PC-3 (cell line): Measurements from ENCODE around the gene TRMT10B. TPM values are rescaled to one million over a fixed set of nuclear protein-coding genes. Genes with fewer than 3 reads are reported as not detected.

Source experiments
- ATAC-seq: fragments of 200-7000 bp; cut with Tn5 transposase; 2 replicates; pipeline ENCODE4 v1.9.1; 2020; ENCODE audit warnings: mild to moderate bottlenecking, moderate library complexity
- BruUV-seq: library from RNA; stranded (reverse); fragments of 400-500 nt; replicated peaks from 2 replicates; lab custom pipeline; 2021; lab: Mats Ljungman, UMichigan
- CTCF ChIA-PET: fragments of 300-600 bp; sonication (Branson Sonifier 250); formaldehyde crosslinking; loops from one replicate; lab custom pipeline; 2022; ENCODE audit warnings: antibody characterized with exemption; lab: Charles Lee
- POLR2A ChIA-PET: fragments of 300-600 bp; sonication (Branson Sonifier 250); formaldehyde crosslinking; loops from one replicate; lab custom pipeline; 2022; ENCODE audit warnings: antibody characterized with exemption; ENCODE audit not compliant: unreplicated experiment; lab: Charles Lee
- DNase-seq: peaks from one replicate; pipeline ENCODE4 v3.0.0-alpha.2; 2015
- H2AFZ ChIP-seq: fragments of 300-600 bp; sonication (generic); 2 replicates; pipeline ENCODE4 v1.6.0; 2016; ENCODE audit warnings: antibody characterized with exemption, low read length
- H3F3A ChIP-seq: fragments of 300-600 bp; sonication (generic); one replicate; pipeline ENCODE4 v1.6.0; 2017; ENCODE audit warnings: antibody characterized with exemption, low read length, control low read depth, mild to moderate bottlenecking; ENCODE audit not compliant: unreplicated experiment
- H3K27ac ChIP-seq: fragments of 300-600 bp; sonication (generic); 2 replicates; pipeline ENCODE4 v1.5.1; 2016; ENCODE audit warnings: mild to moderate bottlenecking, low read length
- H3K27me3 ChIP-seq: fragments of 300-600 bp; sonication (generic); 2 replicates; pipeline ENCODE4 v1.6.1; 2016; ENCODE audit warnings: low read length, mixed read lengths
- H3K36me3 ChIP-seq: fragments of 300-600 bp; sonication (generic); 2 replicates; pipeline ENCODE4 v1.6.1; 2016; ENCODE audit warnings: low read depth, mixed run types, low read length, mixed read lengths
- H3K4me1 ChIP-seq: fragments of 300-600 bp; sonication (generic); 2 replicates; pipeline ENCODE4 v1.5.1; 2016; ENCODE audit warnings: low read length; ENCODE audit not compliant: insufficient read depth
- H3K4me2 ChIP-seq: fragments of 300-600 bp; sonication (generic); 2 replicates; pipeline ENCODE4 v1.6.0; 2016; ENCODE audit warnings: low read length
- H3K4me3 ChIP-seq: fragments of 300-600 bp; sonication (generic); 2 replicates; pipeline ENCODE4 v1.5.1; 2016; ENCODE audit warnings: mild to moderate bottlenecking, low read length, mixed read lengths
- H3K79me2 ChIP-seq: fragments of 300-600 bp; sonication (generic); 2 replicates; pipeline ENCODE4 v1.6.1; 2017; ENCODE audit warnings: low read length, mixed read lengths
- H3K9ac ChIP-seq: fragments of 300-600 bp; sonication (generic); 2 replicates; pipeline ENCODE4 v1.6.0; 2016; ENCODE audit warnings: mild to moderate bottlenecking, low read length
- H3K9me2 ChIP-seq: fragments of 300-600 bp; sonication (generic); replicated peaks from 2 replicates; pipeline ENCODE4 v1.6.1; 2016; ENCODE audit warnings: mixed run types, low read length, mixed read lengths
- H3K9me3 ChIP-seq: fragments of 300-600 bp; sonication (generic); 2 replicates; pipeline ENCODE4 v1.6.1; 2016; ENCODE audit warnings: low read length, mixed read lengths
- H4K20me1 ChIP-seq: fragments of 300-600 bp; sonication (generic); 2 replicates; pipeline ENCODE4 v1.6.1; 2016; ENCODE audit warnings: low read length, mixed read lengths
- CTCF ChIP-seq: fragments of 300-600 bp; sonication (generic); conservative IDR thresholded peaks from 2 replicates; pipeline ENCODE4 v1.5.1; 2017; ENCODE audit warnings: antibody characterized with exemption, low read depth, mild to moderate bottlenecking, low read length
- EZH2 ChIP-seq: fragments of 300-600 bp; sonication (generic); IDR thresholded peaks from one replicate; pipeline ENCODE4 v1.6.1; 2017; ENCODE audit warnings: antibody characterized with exemption, mild to moderate bottlenecking, low read length; ENCODE audit not compliant: unreplicated experiment
- EZH2phosphoT487 ChIP-seq: fragments of 300-600 bp; sonication (generic); IDR thresholded peaks from 2 replicates; pipeline ENCODE4 v1.6.1; 2018; ENCODE audit warnings: mild to moderate bottlenecking, antibody characterized with exemption, low read length, borderline replicate concordance
- intact Hi-C: fragments of 100-400 bp; cut with micrococcal nuclease; formaldehyde crosslinking; loops from 2 replicates; pipeline ENCODE4 v1.9.0; 2023
- total RNA-seq: library from RNA; depleted of rRNA; stranded (reverse); fragments of >200 nt; gene quantifications from 2 replicates; pipeline ENCODE4 v1.2.3, GENCODE V29; 2014

TRMT10B gene
- total RNA-seq, 1 experiment from 2014 or later: 1.1 TPM

DNA sequence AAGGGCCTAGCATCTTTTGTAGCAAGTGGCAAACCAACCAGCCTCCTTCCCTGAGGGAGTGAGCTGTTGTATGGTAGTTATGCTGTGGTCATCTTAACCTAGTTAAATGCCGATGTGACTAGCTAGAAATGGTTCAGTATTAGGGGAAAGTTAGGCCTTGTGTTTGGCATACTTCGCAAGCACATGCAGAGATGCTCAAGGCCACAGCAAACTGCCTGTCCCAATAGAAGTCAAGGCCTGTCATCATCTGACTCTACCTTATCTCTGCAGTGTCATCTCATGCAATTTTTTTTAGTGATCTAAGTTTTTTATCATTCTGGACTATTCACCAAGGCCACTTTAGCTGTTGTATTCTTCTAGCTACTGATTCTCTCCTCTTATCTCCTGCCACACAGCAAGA is 36.5 kb downstream of the TRMT10B start:
- intact Hi-C loops: no loop called here
- no peaks in the 10 kb centered on the region for H3K36me3 ChIP-seq

DNA sequence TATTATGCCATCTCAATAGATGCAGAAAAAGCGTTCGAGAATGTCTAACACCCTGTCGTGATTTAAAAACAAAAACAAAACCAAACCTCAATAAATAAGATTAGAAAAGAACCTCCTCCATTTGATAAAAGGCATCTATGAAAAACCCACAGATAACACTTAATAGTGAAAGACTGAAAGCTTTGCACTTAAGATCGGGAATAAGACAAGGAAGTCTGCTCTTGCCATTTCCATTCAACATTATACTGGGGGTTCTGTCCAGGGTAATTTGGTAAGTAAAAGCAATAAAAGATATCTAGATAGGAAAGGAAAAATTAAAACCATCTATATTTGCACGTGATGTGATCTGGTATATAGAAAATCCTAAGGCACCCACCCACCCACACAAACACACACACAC is 38.5 kb downstream of the TRMT10B start:
- no peaks in the 10 kb centered on the region for H3F3A ChIP-seq
- no peak overlapping the region for H3K9ac ChIP-seq
- H3K9me3 ChIP-seq: no peaks in the 10 kb centered on the region
- no peaks in the 10 kb centered on the region for H3K27me3 ChIP-seq
- H3K4me2 ChIP-seq: no peak overlapping the region
- no peaks in the 10 kb centered on the region for H3K9me2 ChIP-seq
- no peak overlapping the region for H2AFZ ChIP-seq
- ChIA-PET CTCF (no interaction called here), POLR2A (no interaction called here)
- H3K27ac ChIP-seq: no peak overlapping the region
- TF ChIP-seq EZH2phosphoT487 (no peak), EZH2 (no peak), CTCF (no peak)
- no TSS peak for BruUV-seq
- ATAC-seq (no peak), DNase-seq (no peak)
- H3K36me3 ChIP-seq: no peaks in the 10 kb centered on the region
- H4K20me1 ChIP-seq: no peaks in the 10 kb centered on the region
- intact Hi-C loops: no loop called here
- no peaks in the 10 kb centered on the region for H3K79me2 ChIP-seq
- H3K4me3 ChIP-seq: no peak overlapping the region
- no peaks in the 10 kb centered on the region for H3K4me1 ChIP-seq

More for the DNA sequence above, 36.5 kb downstream of the TRMT10B start:
- TF ChIP-seq EZH2 (no peak), CTCF (no peak), EZH2phosphoT487 (no peak)
- DNase-seq (no peak), ATAC-seq (no peak)
- no peak overlapping the region for H3K9ac ChIP-seq
- H3F3A ChIP-seq: no peaks in the 10 kb centered on the region
- no peak overlapping the region for H2AFZ ChIP-seq
- peaks cover under 1% of the 10 kb centered on the region; the same call in 1 of the 2 replicates for H3K79me2 ChIP-seq
- no peak overlapping the region for H3K4me3 ChIP-seq
- H3K4me1 ChIP-seq: no peaks in the 10 kb centered on the region
- no peaks in the 10 kb centered on the region for H3K9me3 ChIP-seq
- no peaks in the 10 kb centered on the region for H3K9me2 ChIP-seq
- CTCF ChIA-PET: no interaction called here
- no TSS peak for BruUV-seq
- POLR2A ChIA-PET: no interaction called here
- no peak overlapping the region for H3K27ac ChIP-seq
- H3K4me2 ChIP-seq: no peak overlapping the region
- no peaks in the 10 kb centered on the region for H3K27me3 ChIP-seq
- no peaks in the 10 kb centered on the region for H4K20me1 ChIP-seq

DNA sequence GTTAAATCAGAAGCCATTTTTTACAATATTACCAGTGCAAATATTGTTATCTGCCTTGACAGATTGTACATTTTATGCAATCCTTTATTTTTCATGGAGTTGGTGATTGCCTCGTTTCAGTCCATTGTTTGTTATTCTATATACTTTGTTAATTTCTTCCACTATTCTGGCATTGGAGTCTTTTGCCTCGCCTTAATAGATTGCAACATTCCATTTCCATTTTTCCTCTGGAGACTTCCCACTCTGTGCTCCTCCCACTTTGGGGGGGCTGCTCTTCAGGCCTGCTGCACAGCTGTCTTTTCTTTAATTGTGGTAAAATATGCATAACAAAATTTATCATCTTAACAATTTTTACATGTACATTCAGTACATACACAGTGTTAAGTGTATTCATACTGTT is 42.6 kb downstream of the TRMT10B start:
- no peaks in the 10 kb centered on the region for H3K27me3 ChIP-seq
- intact Hi-C loops: no loop called here
- H2AFZ ChIP-seq: no peak overlapping the region
- ATAC-seq (no peak), DNase-seq (no peak)
- no peak for TF ChIP-seq CTCF
- TF ChIP-seq EZH2: no peak
- no peak for TF ChIP-seq EZH2phosphoT487
- POLR2A ChIA-PET: no interaction called here
- H3K79me2 ChIP-seq: peaks cover 4% of the 10 kb centered on the region
- H3K4me3 ChIP-seq: no peak overlapping the region
- H3K4me2 ChIP-seq: no peak overlapping the region
- no peak overlapping the region for H3K27ac ChIP-seq
- no peaks in the 10 kb centered on the region for H3K9me2 ChIP-seq
- no peaks in the 10 kb centered on the region for H3K9me3 ChIP-seq
- H3K4me1 ChIP-seq: peaks cover 3% of the 10 kb centered on the region; the same call in 1 of the 2 replicates
- H3K9ac ChIP-seq: no peak overlapping the region
- H3K36me3 ChIP-seq: no peaks in the 10 kb centered on the region
- H4K20me1 ChIP-seq: no peaks in the 10 kb centered on the region
- no TSS peak for BruUV-seq
- H3F3A ChIP-seq: no peaks in the 10 kb centered on the region
- CTCF ChIA-PET: no interaction called here
